SK-N-SH (cell line): ENCODE results near the gene TOMM20. TPM values are rescaled to one million over a fixed set of nuclear protein-coding genes. Genes with fewer than 3 reads are reported as not detected.

Source experiments
- CTCF ChIA-PET: fragments of 300-600, 350-600 bp; formaldehyde crosslinking; extraction: SDS; loops from one replicate; lab custom pipeline; 2021; lab: Yijun Ruan, JAX
- POLR2A ChIA-PET: fragments of 350-600 bp; sonication (Branson Sonifier 250); formaldehyde crosslinking; extraction: SDS; loops from one replicate; lab custom pipeline; 2020; ENCODE audit warnings: antibody characterized with exemption, inconsistent platforms; lab: Yijun Ruan, JAX
- DNase-seq: peaks from one replicate; pipeline ENCODE4 v3.0.0; 2012
- H2AFZ ChIP-seq: fragments of 200-600 bp; sonication (generic); 2 replicates; pipeline ENCODE4 v1.8.1; 2016; ENCODE audit warnings: antibody characterized with exemption, mild to moderate bottlenecking, low read depth
- H3F3A ChIP-seq: fragments of 200-600 bp; sonication (generic); replicated peaks from 2 replicates; pipeline ENCODE3; 2016; ENCODE audit warnings: antibody characterized with exemption, mild to moderate bottlenecking; ENCODE audit not compliant: insufficient read depth
- H3K27ac ChIP-seq, 2 experiments: fragments of 200-500 bp in 1 of 2; fragments of 200-600 bp in 1 of 2; sonication (Bioruptor generic) in 1 of 2; sonication (generic), shearing (Covaris generic) in 1 of 2; 2 replicates each; pipeline versions ENCODE4 v1.5.1 to v1.6.1; 2014 to 2016; ENCODE audit warnings: low read depth in 2 of 2, inconsistent platforms in 1 of 2, low read length in 1 of 2, mild to moderate bottlenecking in 1 of 2, mixed read lengths in 1 of 2
- H3K27me3 ChIP-seq: fragments of 200-600 bp; sonication (generic), shearing (Covaris generic); 2 replicates; pipeline ENCODE4 v1.6.1; 2016; ENCODE audit warnings: mixed run types; ENCODE audit not compliant: insufficient read depth
- H3K36me3 ChIP-seq, 2 experiments: fragments of 200-500 bp in 1 of 2; fragments of 200-600 bp in 1 of 2; sonication (Bioruptor generic) in 1 of 2; sonication (generic) in 1 of 2; replicated peaks in 1 of 2; 2 replicates each; pipeline versions ENCODE3 to v1.5.1; 2014 to 2016; ENCODE audit warnings: low read length in 1 of 2, mild to moderate bottlenecking in 1 of 2; ENCODE audit not compliant: insufficient read depth in 2 of 2, control insufficient read depth in 1 of 2
- H3K4me1 ChIP-seq, 2 experiments: fragments of 200-500 bp in 1 of 2; fragments of 200-600 bp in 1 of 2; sonication (Bioruptor generic) in 1 of 2; sonication (generic), shearing (Covaris generic) in 1 of 2; 2 replicates each; pipeline versions ENCODE4 v1.5.1 to v1.6.1; 2014 to 2016; ENCODE audit warnings: low read depth in 1 of 2, low read length in 1 of 2, mixed run types in 1 of 2; ENCODE audit not compliant: insufficient read depth in 2 of 2, control insufficient read depth in 1 of 2
- H3K4me2 ChIP-seq: fragments of 200-600 bp; sonication (generic), shearing (Covaris generic); 2 replicates; pipeline ENCODE4 v1.6.1; 2017; ENCODE audit warnings: mixed run types
- H3K4me3 ChIP-seq, 2 experiments: fragments of 200-500 bp in 1 of 2; fragments of 200-600 bp in 1 of 2; sonication (Bioruptor generic) in 1 of 2; sonication (generic), shearing (Covaris generic) in 1 of 2; 2 replicates each; pipeline versions ENCODE4 v1.5.1 to v1.8.1; 2014 to 2016; ENCODE audit warnings: low read depth in 2 of 2, inconsistent platforms in 1 of 2, low read length in 1 of 2, mild to moderate bottlenecking in 1 of 2, mixed read lengths in 1 of 2, moderate library complexity in 1 of 2
- H3K79me2 ChIP-seq: fragments of 200-600 bp; sonication (generic); 2 replicates; pipeline ENCODE4 v1.8.1; 2017; ENCODE audit warnings: mild to moderate bottlenecking; ENCODE audit not compliant: insufficient read depth
- H3K9ac ChIP-seq: fragments of 200-600 bp; sonication (generic); 2 replicates; pipeline ENCODE4 v1.6.1; 2017; ENCODE audit warnings: mixed run types
- H3K9me2 ChIP-seq: fragments of 200-600 bp; sonication (generic); 2 replicates; pipeline ENCODE4 v1.6.1; 2017; ENCODE audit warnings: mixed run types
- H3K9me3 ChIP-seq: fragments of 200-600 bp; sonication (generic); 2 replicates; pipeline ENCODE4 v1.6.1; 2017; ENCODE audit warnings: mixed run types, mild to moderate bottlenecking, moderate library complexity
- H4K20me1 ChIP-seq: fragments of 200-600 bp; sonication (generic); 2 replicates; pipeline ENCODE4 v1.6.1; 2017; ENCODE audit warnings: mild to moderate bottlenecking, mixed run types; ENCODE audit not compliant: insufficient read depth
- CHD2 ChIP-seq: fragments of 150-350 bp; IDR thresholded peaks from 2 replicates; pipeline ENCODE4 v1.6.1; 2018; ENCODE audit warnings: low read length; ENCODE audit not compliant: partially characterized antibody
- ELF1 ChIP-seq: IDR thresholded peaks from 2 replicates; pipeline ENCODE4 v1.4.0; 2012
- EZH2phosphoT487 ChIP-seq: fragments of 200-600 bp; sonication (generic); IDR thresholded peaks from 2 replicates; pipeline ENCODE4 v1.6.1; 2017; ENCODE audit warnings: low read depth, mixed run types, mild to moderate bottlenecking, antibody characterized with exemption, moderate library complexity, borderline replicate concordance
- FOSL2 ChIP-seq: IDR thresholded peaks from 2 replicates; pipeline ENCODE4 v1.4.0; 2012; ENCODE audit warnings: low read depth, mild to moderate bottlenecking, moderate library complexity, borderline replicate concordance
- FOXJ3 ChIP-seq: sonication (generic); formaldehyde crosslinking; IDR thresholded peaks from 2 replicates; pipeline ENCODE4 v1.5.1; 2020; ENCODE audit warnings: mild to moderate bottlenecking, missing genetic modification reagents
- FOXM1 ChIP-seq: IDR thresholded peaks from 2 replicates; pipeline ENCODE4 v1.4.0; 2012; ENCODE audit warnings: low read depth, mild to moderate bottlenecking
- GATA2 ChIP-seq: sonication (generic); formaldehyde crosslinking; IDR thresholded peaks from 2 replicates; pipeline ENCODE4 v1.5.0; 2020; ENCODE audit warnings: mild to moderate bottlenecking, missing genetic modification reagents
- IRF3 ChIP-seq: fragments of 150-350 bp; IDR thresholded peaks from 2 replicates; pipeline ENCODE4 v1.6.1; 2016; ENCODE audit warnings: mild to moderate bottlenecking, low read depth, low read length
- JUND ChIP-seq: IDR thresholded peaks from 2 replicates; pipeline ENCODE4 v1.4.0; 2012
- MEF2A ChIP-seq: IDR thresholded peaks from 2 replicates; pipeline ENCODE4 v1.4.0; 2012; ENCODE audit warnings: low read depth, borderline replicate concordance
- NFIC ChIP-seq: IDR thresholded peaks from 2 replicates; pipeline ENCODE4 v1.4.0; 2012; ENCODE audit warnings: borderline replicate concordance
- NRF1 ChIP-seq: IDR thresholded peaks from 2 replicates; pipeline ENCODE4 v1.6.1; 2012; ENCODE audit warnings: low read depth, mild to moderate bottlenecking, low read length
- PBX3 ChIP-seq: IDR thresholded peaks from 2 replicates; pipeline ENCODE4; 2012
- RAD21 ChIP-seq: IDR thresholded peaks from 2 replicates; pipeline ENCODE4 v1.6.1; 2012; ENCODE audit warnings: mild to moderate bottlenecking, low read length
- RFX5 ChIP-seq: IDR thresholded peaks from 2 replicates; pipeline ENCODE4 v1.6.1; 2012; ENCODE audit warnings: mild to moderate bottlenecking, improper control_type of control experiment, low read length
- RXRA ChIP-seq: IDR thresholded peaks from 2 replicates; pipeline ENCODE4 v1.4.0; 2012; ENCODE audit warnings: low read depth, mild to moderate bottlenecking, borderline replicate concordance
- SIN3A ChIP-seq: IDR thresholded peaks from 2 replicates; pipeline ENCODE4 v1.6.1; 2012; ENCODE audit warnings: low read depth, mild to moderate bottlenecking, low read length, moderate library complexity, borderline replicate concordance
- SMC3 ChIP-seq: IDR thresholded peaks from 2 replicates; pipeline ENCODE4 v1.6.1; 2012; ENCODE audit warnings: low read depth, low read length, improper control_type of control experiment
- TEAD4 ChIP-seq: IDR thresholded peaks from 2 replicates; pipeline ENCODE4 v1.4.0; 2012; ENCODE audit warnings: mild to moderate bottlenecking, borderline replicate concordance; ENCODE audit not compliant: insufficient read depth
- USF1 ChIP-seq: IDR thresholded peaks from 2 replicates; pipeline ENCODE4 v1.4.0; 2012; ENCODE audit warnings: low read depth, borderline replicate concordance
- USF2 ChIP-seq: fragments of 150-350 bp; IDR thresholded peaks from 2 replicates; pipeline ENCODE4 v1.6.1; 2017; ENCODE audit warnings: antibody characterized with exemption, low read length, low read depth, borderline replicate concordance
- ZBTB33 ChIP-seq: IDR thresholded peaks from 2 replicates; pipeline ENCODE4 v1.4.0; 2012; ENCODE audit warnings: low read depth, borderline replicate concordance
- WGBS: methylation state at CpG from one replicate; pipeline ENCODE4 v1.1.6; 2017; ENCODE audit warnings: low lambda C conversion rate; 5-methylcytosine and 5-hydroxymethylcytosine counted together
- polyA plus RNA-seq, 3 experiments: library from polyadenylated mRNA; depleted of rRNA; stranded (reverse); fragments of >200 nt; gene quantifications; 2 replicates each; pipeline ENCODE4 v1.2.3, GENCODE V29; 2012

The TOMM20 gene
- polyA plus RNA-seq, 1 of the 3 experiments (the other 2 are of a cell fraction), result 86.2 TPM

- H3K27ac ChIP-seq, result no peak overlapping the region
- H2AFZ ChIP-seq, result no peak overlapping the region
- no peak overlapping the region for H3K9ac ChIP-seq
- H4K20me1 ChIP-seq, result no peaks in the 10 kb centered on the region
- no peaks in the 10 kb centered on the region for H3K9me3 ChIP-seq
- peaks cover 41 to 45% of the 10 kb centered on the region in 2 experiments for H3K36me3 ChIP-seq
- DNase-seq, result no peak
- WGBS, result 100% methylated on average over 1 of the region's 1 CpG
- ChIA-PET CTCF (interaction anchor here (0.7 to 2.9 kb wide), 8 partner anchors 10 to 675 kb away, joined by 3 to 12 read pairs (median 3); no protein-coding TSS in a partner anchor), POLR2A (interaction anchor here (1.3 kb wide), 1 partner anchor 53 kb away, joined by 3 read pairs; the partner anchor contains the start of gene RBM34)
- peaks cover 13% of the 10 kb centered on the region; the same call in 1 of the 2 replicates for H3K79me2 ChIP-seq
- no peak overlapping the region for H3K4me2 ChIP-seq
- H3K4me1 ChIP-seq, result peaks cover 0 to 4% of the 10 kb centered on the region in 2 experiments; a peak in 1 of 4 replicates
- H3K9me2 ChIP-seq, result no peaks in the 10 kb centered on the region
- peaks cover 22% of the 10 kb centered on the region for H3F3A ChIP-seq
- no peaks in the 10 kb centered on the region for H3K27me3 ChIP-seq
- TF ChIP-seq SIN3A (no peak), RAD21 (no peak), FOSL2 (no peak), FOXM1 (no peak), EZH2phosphoT487 (no peak), SMC3 (no peak), PBX3 (no peak), GATA2 (no peak), USF1 (no peak), JUND (no peak), MEF2A (no peak), RFX5 (no peak), TEAD4 (no peak)
- H3K4me3 ChIP-seq, result no peak overlapping the region
These were observed 20.4 kb downstream of the TOMM20 start for GRCh38 chr1:235108185-235108593.

- Histone ChIP-seq H3K27ac (no peak overlapping the region), H3K9me2 (no peaks in the 10 kb centered on the region), H3K4me2 (no peak overlapping the region), H3K4me1 (peaks cover 0 to 2% of the 10 kb centered on the region in 2 experiments; a peak in 1 of 4 replicates), H4K20me1 (no peaks in the 10 kb centered on the region), H3K27me3 (no peaks in the 10 kb centered on the region), H3K79me2 (peaks cover 7% of the 10 kb centered on the region; the same call in 1 of the 2 replicates), H3K4me3 (no peak overlapping the region), H2AFZ (no peak overlapping the region), H3K9ac (no peak overlapping the region), H3K36me3 (peaks cover 35 to 39% of the 10 kb centered on the region in 2 experiments), H3K9me3 (no peaks in the 10 kb centered on the region), H3F3A (peaks cover 22% of the 10 kb centered on the region)
- no peak for DNase-seq
- CTCF ChIA-PET, result interaction anchor here (0.7 to 3.8 kb wide), 10 partner anchors 10 to 708 kb away, joined by 3 to 15 read pairs (median 4); no protein-coding TSS in a partner anchor
- POLR2A ChIA-PET, result no interaction called here
- 96% methylated on average over 16 of the region's 16 CpGs for WGBS
- TF ChIP-seq IRF3, result no peak
- TF ChIP-seq USF2, result no peak
- TF ChIP-seq NFIC, result no peak
- no peak for TF ChIP-seq CHD2
- TF ChIP-seq SIN3A, result no peak
- no peak for TF ChIP-seq ZBTB33
- no peak for TF ChIP-seq FOXJ3 (CRISPR knock-in tag)
- no peak for TF ChIP-seq ELF1
- no peak for TF ChIP-seq NRF1
- no peak for TF ChIP-seq RXRA
These were observed 21.1 kb downstream of the TOMM20 start for GRCh38 chr1:235107368-235108184.
